Endothelial cell of umbilical vein (primary cell): ENCODE measurements around the gene MDP1.

Experiments used
- EZH2 ChIP-seq: IDR thresholded peaks from 2 replicates; pipeline ENCODE4 v1.6.1; 2012; ENCODE audit warnings: borderline replicate concordance, low read depth, mild to moderate bottlenecking, moderate library complexity, low read length, inconsistent platforms; ENCODE audit not compliant: severe bottlenecking
- FOS ChIP-seq: IDR thresholded peaks from 2 replicates; pipeline ENCODE4 v1.6.1; 2011; ENCODE audit warnings: mild to moderate bottlenecking, low read length, moderate library complexity, borderline replicate concordance; ENCODE audit not compliant: insufficient read depth
- JUN ChIP-seq: IDR thresholded peaks from 2 replicates; pipeline ENCODE4 v1.6.1; 2011; ENCODE audit warnings: borderline replicate concordance, low read depth; ENCODE audit not compliant: insufficient read length, insufficient read depth
- MYC ChIP-seq: IDR thresholded peaks from one replicate; pipeline ENCODE4 v1.6.1; 2011; ENCODE audit warnings: mild to moderate bottlenecking, low read depth, low read length
- POLR2A ChIP-seq: IDR thresholded peaks from 2 replicates; pipeline ENCODE4 v1.6.1; 2012; ENCODE audit warnings: low read depth, mild to moderate bottlenecking, control low read depth, low read length
- POLR2AphosphoS5 ChIP-seq: IDR thresholded peaks from 2 replicates; pipeline ENCODE4 v1.6.1; 2012; ENCODE audit warnings: low read depth, mild to moderate bottlenecking, control low read depth, low read length, moderate library complexity; ENCODE audit not compliant: insufficient read depth
- TF ChIP-seq, protein P1 (sequence below), 2 donors: IDR thresholded peaks; 1 replicate in 1 of 2; 2 replicates in 1 of 2; pipeline ENCODE4 v1.5.1; 2011; ENCODE audit warnings: low read length in 2 of 2, mild to moderate bottlenecking in 2 of 2, moderate library complexity in 2 of 2, control low read depth in 1 of 2, inconsistent platforms in 1 of 2, low read depth in 1 of 2; ENCODE audit not compliant: insufficient read depth in 1 of 2; ENCODE audit errors: extremely low read depth in 1 of 2
- TF ChIP-seq, protein P2 (sequence below): IDR thresholded peaks from 2 replicates; pipeline ENCODE4 v1.6.1; 2011; ENCODE audit not compliant: insufficient read depth, insufficient read length

DNA sequence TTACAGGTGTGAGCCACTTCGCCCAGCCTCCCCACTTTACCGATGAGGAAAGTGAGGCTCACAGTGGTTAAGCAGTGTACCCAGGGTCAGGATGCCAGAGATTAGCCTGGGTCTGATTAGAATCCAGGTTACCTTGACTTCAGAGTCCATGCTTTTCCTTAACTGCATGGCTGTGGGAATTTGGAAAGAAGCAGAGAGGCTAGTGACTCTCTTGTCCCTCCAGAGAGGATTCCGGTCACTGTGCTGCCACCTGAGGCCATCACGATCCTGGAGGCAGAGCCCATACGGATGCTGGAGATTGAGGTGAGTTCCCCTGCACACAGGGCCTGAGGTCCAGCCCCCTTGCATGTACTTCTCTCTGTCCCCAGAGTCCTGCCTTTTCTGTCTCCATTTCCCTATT lies 39.3 kb downstream of the MDP1 start:
- TF ChIP-seq, protein P1, sequence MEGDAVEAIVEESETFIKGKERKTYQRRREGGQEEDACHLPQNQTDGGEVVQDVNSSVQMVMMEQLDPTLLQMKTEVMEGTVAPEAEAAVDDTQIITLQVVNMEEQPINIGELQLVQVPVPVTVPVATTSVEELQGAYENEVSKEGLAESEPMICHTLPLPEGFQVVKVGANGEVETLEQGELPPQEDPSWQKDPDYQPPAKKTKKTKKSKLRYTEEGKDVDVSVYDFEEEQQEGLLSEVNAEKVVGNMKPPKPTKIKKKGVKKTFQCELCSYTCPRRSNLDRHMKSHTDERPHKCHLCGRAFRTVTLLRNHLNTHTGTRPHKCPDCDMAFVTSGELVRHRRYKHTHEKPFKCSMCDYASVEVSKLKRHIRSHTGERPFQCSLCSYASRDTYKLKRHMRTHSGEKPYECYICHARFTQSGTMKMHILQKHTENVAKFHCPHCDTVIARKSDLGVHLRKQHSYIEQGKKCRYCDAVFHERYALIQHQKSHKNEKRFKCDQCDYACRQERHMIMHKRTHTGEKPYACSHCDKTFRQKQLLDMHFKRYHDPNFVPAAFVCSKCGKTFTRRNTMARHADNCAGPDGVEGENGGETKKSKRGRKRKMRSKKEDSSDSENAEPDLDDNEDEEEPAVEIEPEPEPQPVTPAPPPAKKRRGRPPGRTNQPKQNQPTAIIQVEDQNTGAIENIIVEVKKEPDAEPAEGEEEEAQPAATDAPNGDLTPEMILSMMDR (IDR thresholded peaks at IDR 0.05; ENCODE audit: extremely low read depth in 1 of 2, insufficient read depth in 1 of 2, low read depth in 1 of 2, low read length in 2 of 2) = no peak
- TF ChIP-seq POLR2A (no peak), EZH2 (no peak), POLR2AphosphoS5 (no peak), MYC (no peak), FOS (no peak), JUN (no peak)
- TF ChIP-seq, protein P2, sequence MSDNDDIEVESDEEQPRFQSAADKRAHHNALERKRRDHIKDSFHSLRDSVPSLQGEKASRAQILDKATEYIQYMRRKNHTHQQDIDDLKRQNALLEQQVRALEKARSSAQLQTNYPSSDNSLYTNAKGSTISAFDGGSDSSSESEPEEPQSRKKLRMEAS = no peak
